ENCODE results near the gene FIGN.

GRCh38 chr2:163682695-163683094 lies 53.1 kb downstream of the FIGN start:
- TF ChIP-seq CTCF (IDR thresholded peaks at IDR 0.05; ENCODE audit: low read depth, low read length) (peak; percentile 29), MYC (IDR thresholded peaks at IDR 0.05; ENCODE audit: low read depth, low read length) (no peak), MAX (IDR thresholded peaks at IDR 0.05; ENCODE audit: low read depth, low read length) (no peak), POLR2A (IDR thresholded peaks at IDR 0.05; ENCODE audit: extremely low read depth, insufficient read length) (no peak)
